ENCODE measurements around the gene PARD3B.

PARD3B gene

GRCh38 chr2:204683384-204683783 is 138.1 kb downstream of the PARD3B start:
- TF ChIP-seq, protein P1, sequence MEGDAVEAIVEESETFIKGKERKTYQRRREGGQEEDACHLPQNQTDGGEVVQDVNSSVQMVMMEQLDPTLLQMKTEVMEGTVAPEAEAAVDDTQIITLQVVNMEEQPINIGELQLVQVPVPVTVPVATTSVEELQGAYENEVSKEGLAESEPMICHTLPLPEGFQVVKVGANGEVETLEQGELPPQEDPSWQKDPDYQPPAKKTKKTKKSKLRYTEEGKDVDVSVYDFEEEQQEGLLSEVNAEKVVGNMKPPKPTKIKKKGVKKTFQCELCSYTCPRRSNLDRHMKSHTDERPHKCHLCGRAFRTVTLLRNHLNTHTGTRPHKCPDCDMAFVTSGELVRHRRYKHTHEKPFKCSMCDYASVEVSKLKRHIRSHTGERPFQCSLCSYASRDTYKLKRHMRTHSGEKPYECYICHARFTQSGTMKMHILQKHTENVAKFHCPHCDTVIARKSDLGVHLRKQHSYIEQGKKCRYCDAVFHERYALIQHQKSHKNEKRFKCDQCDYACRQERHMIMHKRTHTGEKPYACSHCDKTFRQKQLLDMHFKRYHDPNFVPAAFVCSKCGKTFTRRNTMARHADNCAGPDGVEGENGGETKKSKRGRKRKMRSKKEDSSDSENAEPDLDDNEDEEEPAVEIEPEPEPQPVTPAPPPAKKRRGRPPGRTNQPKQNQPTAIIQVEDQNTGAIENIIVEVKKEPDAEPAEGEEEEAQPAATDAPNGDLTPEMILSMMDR (IDR thresholded peaks at IDR 0.05; ENCODE audit: low read length, missing control alignments), result no peak
- no peak for DNase-seq (ENCODE audit: low read depth)
- no peak overlapping the region for H3K4me3 ChIP-seq (replicated peaks; ENCODE audit: low read depth, low read length)

GRCh38 chr2:204686406-204686805 is 141.1 kb downstream of the PARD3B start:
- no peak overlapping the region for H3K4me3 ChIP-seq (replicated peaks; ENCODE audit: low read depth, low read length)
- TF ChIP-seq, protein P1 (IDR thresholded peaks at IDR 0.05; ENCODE audit: low read length, missing control alignments), result no peak
- DNase-seq (ENCODE audit: low read depth), result no peak

- DNase-seq (ENCODE audit: low read depth), result no peak
- TF ChIP-seq, protein P1 (IDR thresholded peaks at IDR 0.05; ENCODE audit: low read length, missing control alignments), result no peak
- no peak overlapping the region for H3K4me3 ChIP-seq (replicated peaks; ENCODE audit: low read depth, low read length)
Measured at GRCh38 chr2:204687776-204688175, 142.5 kb downstream of the PARD3B start.

GRCh38 chr2:204691911-204692510 is 146.7 kb downstream of the PARD3B start:
- TF ChIP-seq, protein P1 (IDR thresholded peaks at IDR 0.05; ENCODE audit: low read length, missing control alignments), result peak; percentile 91
- no peak overlapping the region for H3K4me3 ChIP-seq (replicated peaks; ENCODE audit: low read depth, low read length)
- DNase-seq (ENCODE audit: low read depth), result peak; percentile 95

GRCh38 chr2:204692790-204693189 is 147.5 kb downstream of the PARD3B start:
- DNase-seq (ENCODE audit: low read depth), result no peak
- H3K4me3 ChIP-seq (replicated peaks; ENCODE audit: low read depth, low read length), result no peak overlapping the region
- TF ChIP-seq, protein P1 (IDR thresholded peaks at IDR 0.05; ENCODE audit: low read length, missing control alignments), result no peak

- no peak for DNase-seq (ENCODE audit: low read depth)
- TF ChIP-seq, protein P1 (IDR thresholded peaks at IDR 0.05; ENCODE audit: low read length, missing control alignments), result no peak
Measured at GRCh38 chr2:204693262-204693661, 148.0 kb downstream of the PARD3B start.

DNA sequence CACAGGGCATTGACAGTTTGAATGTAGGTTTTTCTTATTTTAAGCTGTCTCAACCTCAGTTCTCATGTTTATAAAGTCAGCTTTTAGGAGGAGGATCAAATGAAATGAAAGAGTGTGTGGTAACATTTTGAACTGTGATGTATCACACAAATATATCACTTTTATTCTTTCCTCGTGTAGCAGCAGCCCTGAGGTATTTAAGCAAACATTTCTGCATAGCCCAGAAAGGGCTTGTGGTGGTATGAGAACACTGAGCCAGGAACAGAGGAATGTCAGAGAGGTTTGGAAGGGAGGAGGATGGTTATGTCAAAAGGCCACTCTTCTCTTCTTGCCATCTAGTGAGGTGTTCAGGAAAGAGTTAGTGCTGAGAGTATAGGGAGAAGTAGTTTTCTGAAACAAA is 150.2 kb downstream of the PARD3B start:
- H3K4me3 ChIP-seq (replicated peaks; ENCODE audit: low read depth, low read length), result no peak overlapping the region
- DNase-seq (ENCODE audit: low read depth), result peak; percentile 16
- TF ChIP-seq, protein P1 (IDR thresholded peaks at IDR 0.05; ENCODE audit: low read length, missing control alignments), result no peak

More at GRCh38 chr2:204693262-204693661, 148.0 kb downstream of the PARD3B start:
- H3K4me3 ChIP-seq (replicated peaks; ENCODE audit: low read depth, low read length), result no peak overlapping the region

All from fibroblast of pulmonary artery (primary cell).